DND-41 (cell line): ENCODE data around the gene SLAMF1.

Source experiments
- EZH2 ChIP-seq: IDR thresholded peaks from 3 replicates; pipeline ENCODE4 v1.6.1; 2012; ENCODE audit warnings: borderline replicate concordance, low read depth, mild to moderate bottlenecking, moderate library complexity, low read length, inconsistent platforms; ENCODE audit not compliant: severe bottlenecking
- TF ChIP-seq, protein P1 (sequence below): IDR thresholded peaks from 2 replicates; pipeline ENCODE4 v1.5.1; 2012; ENCODE audit warnings: borderline replicate concordance, low read length, moderate library complexity, mild to moderate bottlenecking; ENCODE audit not compliant: poor library complexity, severe bottlenecking; ENCODE audit errors: extremely low read depth

- TF ChIP-seq, protein P1, sequence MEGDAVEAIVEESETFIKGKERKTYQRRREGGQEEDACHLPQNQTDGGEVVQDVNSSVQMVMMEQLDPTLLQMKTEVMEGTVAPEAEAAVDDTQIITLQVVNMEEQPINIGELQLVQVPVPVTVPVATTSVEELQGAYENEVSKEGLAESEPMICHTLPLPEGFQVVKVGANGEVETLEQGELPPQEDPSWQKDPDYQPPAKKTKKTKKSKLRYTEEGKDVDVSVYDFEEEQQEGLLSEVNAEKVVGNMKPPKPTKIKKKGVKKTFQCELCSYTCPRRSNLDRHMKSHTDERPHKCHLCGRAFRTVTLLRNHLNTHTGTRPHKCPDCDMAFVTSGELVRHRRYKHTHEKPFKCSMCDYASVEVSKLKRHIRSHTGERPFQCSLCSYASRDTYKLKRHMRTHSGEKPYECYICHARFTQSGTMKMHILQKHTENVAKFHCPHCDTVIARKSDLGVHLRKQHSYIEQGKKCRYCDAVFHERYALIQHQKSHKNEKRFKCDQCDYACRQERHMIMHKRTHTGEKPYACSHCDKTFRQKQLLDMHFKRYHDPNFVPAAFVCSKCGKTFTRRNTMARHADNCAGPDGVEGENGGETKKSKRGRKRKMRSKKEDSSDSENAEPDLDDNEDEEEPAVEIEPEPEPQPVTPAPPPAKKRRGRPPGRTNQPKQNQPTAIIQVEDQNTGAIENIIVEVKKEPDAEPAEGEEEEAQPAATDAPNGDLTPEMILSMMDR: no peak
- no peak for TF ChIP-seq EZH2
Measured at GRCh38 chr1:160682983-160683865, 36.4 kb upstream of the SLAMF1 start.
